Fibroblast of mammary gland (primary cell): ENCODE data around the gene PACRG.
A peak's percentile ranks its signal among the peaks of the same experiment; 100 is the strongest.

ENCODE experiments used
- DNase-seq: peaks from one replicate; pipeline ENCODE4 v3.0.0-alpha.2; 2010; ENCODE audit warnings: low read depth
- H3K4me3 ChIP-seq: 2 replicates; pipeline ENCODE4 v1.5.1; 2011; ENCODE audit warnings: low read depth, mild to moderate bottlenecking, low read length, moderate library complexity; ENCODE audit not compliant: control insufficient read depth
- TF ChIP-seq, protein P1 (sequence below): conservative IDR thresholded peaks from 2 replicates; pipeline ENCODE4 v1.5.1; 2011; ENCODE audit warnings: low read depth, low read length, inconsistent platforms; ENCODE audit not compliant: control insufficient read depth, insufficient read depth

Gene PACRG

DNA sequence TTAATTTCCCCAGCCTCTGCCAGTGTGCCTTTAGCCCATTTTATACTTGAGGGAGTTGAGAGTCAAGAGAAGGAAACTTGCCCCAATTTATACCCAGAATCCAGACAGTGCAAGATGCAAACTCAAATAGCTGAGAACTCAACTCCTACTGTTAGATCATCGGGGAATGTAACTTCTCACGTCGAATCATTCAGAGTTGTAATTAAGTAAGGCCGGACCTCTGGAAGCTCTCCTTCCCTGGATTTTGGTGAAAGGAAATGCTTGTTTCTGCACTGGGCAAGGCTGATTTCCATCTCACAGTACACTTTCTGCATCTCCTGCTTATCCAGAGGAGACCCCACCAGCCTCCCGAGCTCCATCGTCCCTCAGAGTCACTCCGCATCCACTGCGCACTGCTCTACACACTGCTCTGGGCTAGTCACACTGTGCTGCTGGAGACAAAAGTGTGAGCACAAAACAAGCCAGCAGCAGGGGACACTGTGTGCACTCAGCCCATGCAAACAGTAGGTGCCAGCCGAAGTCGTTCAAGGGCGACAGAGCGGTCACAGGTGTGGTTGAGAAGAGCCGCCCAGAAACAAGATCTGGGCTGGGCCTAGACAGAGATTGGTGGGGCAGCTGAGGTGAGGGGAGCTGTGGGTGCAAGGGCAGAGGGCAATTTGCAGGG lies 536.4 kb downstream of the PACRG start:
- TF ChIP-seq, protein P1, sequence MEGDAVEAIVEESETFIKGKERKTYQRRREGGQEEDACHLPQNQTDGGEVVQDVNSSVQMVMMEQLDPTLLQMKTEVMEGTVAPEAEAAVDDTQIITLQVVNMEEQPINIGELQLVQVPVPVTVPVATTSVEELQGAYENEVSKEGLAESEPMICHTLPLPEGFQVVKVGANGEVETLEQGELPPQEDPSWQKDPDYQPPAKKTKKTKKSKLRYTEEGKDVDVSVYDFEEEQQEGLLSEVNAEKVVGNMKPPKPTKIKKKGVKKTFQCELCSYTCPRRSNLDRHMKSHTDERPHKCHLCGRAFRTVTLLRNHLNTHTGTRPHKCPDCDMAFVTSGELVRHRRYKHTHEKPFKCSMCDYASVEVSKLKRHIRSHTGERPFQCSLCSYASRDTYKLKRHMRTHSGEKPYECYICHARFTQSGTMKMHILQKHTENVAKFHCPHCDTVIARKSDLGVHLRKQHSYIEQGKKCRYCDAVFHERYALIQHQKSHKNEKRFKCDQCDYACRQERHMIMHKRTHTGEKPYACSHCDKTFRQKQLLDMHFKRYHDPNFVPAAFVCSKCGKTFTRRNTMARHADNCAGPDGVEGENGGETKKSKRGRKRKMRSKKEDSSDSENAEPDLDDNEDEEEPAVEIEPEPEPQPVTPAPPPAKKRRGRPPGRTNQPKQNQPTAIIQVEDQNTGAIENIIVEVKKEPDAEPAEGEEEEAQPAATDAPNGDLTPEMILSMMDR: no peak
- no peak for DNase-seq
- no peak overlapping the region for H3K4me3 ChIP-seq

DNA sequence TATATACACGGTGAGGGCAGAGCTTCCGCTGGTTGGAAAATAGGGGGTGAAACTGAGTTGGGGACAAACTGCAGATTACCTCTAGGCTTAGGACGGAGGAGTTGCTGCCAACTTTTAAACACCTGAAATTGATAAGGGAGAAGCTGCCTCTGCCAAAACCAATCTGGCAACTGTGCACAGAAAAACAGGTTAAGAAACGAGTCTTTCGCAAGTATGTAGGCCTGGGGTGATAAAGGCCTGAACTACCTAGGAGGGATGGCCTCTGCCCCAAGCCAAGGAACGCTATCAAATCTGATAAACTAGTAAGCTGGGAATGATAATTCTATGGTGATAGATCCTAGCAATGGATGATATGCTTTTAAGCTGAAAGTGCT lies 536.9 kb downstream of the PACRG start:
- TF ChIP-seq, protein P1: no peak
- H3K4me3 ChIP-seq: no peak overlapping the region

DNA sequence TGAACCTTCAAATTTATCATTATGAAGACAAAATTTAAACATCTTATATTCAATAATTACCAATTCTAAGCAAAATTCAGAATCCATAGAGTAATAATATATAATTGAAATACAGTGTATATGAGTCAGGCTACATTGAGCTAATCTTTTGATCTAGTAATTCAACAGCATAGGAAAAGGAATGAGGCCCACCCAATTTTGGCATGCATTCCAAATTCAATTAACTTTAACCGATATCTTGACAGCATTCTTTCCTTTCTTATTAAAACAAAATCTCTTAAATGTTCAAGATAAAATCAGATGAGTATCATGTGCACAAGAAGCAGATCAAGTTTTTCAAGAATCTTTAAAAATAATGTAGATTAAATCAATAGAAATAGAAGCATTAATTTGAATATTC lies 553.9 kb downstream of the PACRG start:
- DNase-seq: no peak
- TF ChIP-seq, protein P1: no peak

More for the DNA sequence above, 536.9 kb downstream of the PACRG start:
- no peak for DNase-seq

DNA sequence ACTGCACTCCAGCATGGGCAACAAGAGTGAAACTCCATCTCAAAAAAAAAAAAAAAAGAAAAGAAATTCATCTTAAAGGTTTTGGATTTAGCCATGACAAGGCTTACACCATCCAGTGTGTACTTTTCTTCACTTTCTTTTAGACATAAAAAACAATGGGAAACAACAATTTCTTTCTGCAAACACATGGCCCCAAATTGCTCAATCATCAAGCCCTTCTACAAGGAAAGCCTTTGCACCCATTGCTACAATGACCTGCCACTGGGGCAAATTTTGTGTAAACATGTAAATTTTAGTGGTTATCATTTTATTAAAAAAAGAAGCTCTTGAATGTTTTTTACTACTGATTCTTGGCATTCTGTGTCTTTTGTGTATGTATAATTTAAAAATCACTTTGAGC lies 554.9 kb downstream of the PACRG start:
- no peak overlapping the region for H3K4me3 ChIP-seq
- TF ChIP-seq, protein P1: no peak
- DNase-seq: no peak

More for the DNA sequence above, 553.9 kb downstream of the PACRG start:
- H3K4me3 ChIP-seq: no peak overlapping the region

DNA sequence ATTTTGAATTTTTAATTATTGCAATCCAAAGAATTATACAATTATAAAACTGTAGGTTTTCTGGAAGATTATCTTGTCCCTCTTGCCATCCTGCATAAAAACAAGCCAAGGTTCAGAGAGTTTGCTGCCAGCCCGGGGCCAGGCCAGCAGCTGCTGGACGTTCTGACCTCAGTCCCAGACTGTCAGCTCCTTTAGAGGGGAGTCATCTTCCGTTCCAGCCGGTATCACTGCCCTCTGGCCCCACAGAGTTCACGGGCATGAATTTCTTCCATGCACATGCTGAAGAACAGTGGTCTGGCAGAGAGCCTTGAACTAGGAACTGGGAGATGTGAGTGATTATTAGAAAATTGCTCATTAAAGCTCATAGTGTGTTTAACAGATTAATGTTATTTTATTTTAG lies 556.4 kb downstream of the PACRG start:
- TF ChIP-seq, protein P1: no peak
- no peak overlapping the region for H3K4me3 ChIP-seq
- DNase-seq: peak; percentile 16

DNA sequence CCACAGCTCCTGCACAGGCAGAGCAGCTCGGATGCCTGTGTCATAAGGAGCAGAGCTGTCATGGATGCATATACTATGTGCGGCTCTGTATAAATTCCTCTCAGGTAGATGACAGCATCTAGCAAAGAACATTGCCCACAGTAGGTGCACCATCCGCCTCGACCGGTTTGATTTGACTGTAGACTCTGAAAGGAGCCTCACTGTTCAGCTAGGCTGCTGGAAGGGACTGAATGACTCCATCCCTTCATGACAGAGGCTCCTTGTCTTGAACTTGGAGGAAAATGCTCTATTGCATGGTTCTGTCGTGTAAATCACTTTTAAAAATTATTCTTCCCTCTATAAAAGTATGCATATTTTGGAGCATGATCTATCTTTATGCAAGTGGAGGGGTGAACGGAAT lies 557.9 kb downstream of the PACRG start:
- TF ChIP-seq, protein P1: no peak
- no peak overlapping the region for H3K4me3 ChIP-seq
- peak; percentile 6 for DNase-seq

DNA sequence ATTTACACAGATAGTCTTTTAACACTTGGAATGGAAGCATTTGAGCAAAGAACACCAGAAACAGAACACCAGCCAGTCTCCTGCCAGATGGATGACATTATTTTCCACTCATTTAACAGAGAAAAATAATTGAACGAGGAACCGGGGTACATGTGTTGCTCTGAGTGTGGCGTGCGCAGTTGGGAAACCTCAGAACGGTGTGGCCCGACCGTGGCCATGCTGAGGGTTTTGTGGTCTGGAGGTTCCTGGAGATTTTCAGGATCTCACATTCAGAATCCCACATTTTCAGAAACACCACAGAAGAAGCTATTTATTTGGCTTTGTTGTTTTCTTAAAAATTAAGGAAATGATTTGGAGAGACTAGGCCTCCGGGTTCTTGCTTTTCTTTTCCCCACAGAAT lies 559.9 kb downstream of the PACRG start:
- DNase-seq: no peak

More for the DNA sequence above, 559.9 kb downstream of the PACRG start:
- TF ChIP-seq, protein P1: no peak
- no peak overlapping the region for H3K4me3 ChIP-seq
